ENCODE data around the gene EZH2.

The EZH2 gene

GRCh38 chr7:148856891-148857290 is 27.2 kb downstream of the EZH2 start:
- peaks cover 0 to 100% (median 99%) of the 10 kb centered on the region in 11 experiments; a peak in 19 of 22 replicates for H4K20me1 ChIP-seq
- H3K4me2 ChIP-seq, result peak overlapping the region in 5 of 11 experiments; percentile 3 to 46 (median 27); a peak in 9 of 22 replicates
- no peak overlapping the region for H3K9ac ChIP-seq
- H3K4me3 ChIP-seq, result no peak overlapping the region
- no peak overlapping the region for H3K27ac ChIP-seq
- H3K27me3 ChIP-seq, result no peaks in the 10 kb centered on the region
- no peak for TF ChIP-seq Cebpa-rat (IDR thresholded peaks at IDR 0.05)
- peaks cover 0 to 5% (median 0%) of the 10 kb centered on the region in 11 experiments; a peak in 1 of 22 replicates for H3K9me3 ChIP-seq (replicated peaks in 1 of 11)
- H3K4me1 ChIP-seq, result peaks cover 18 to 44% (median 27%) of the 10 kb centered on the region in 10 experiments; a peak in 19 of 20 replicates
- H3K36me3 ChIP-seq, result peaks cover 0 to 18% (median 10%) of the 10 kb centered on the region in 11 experiments; a peak in 5 of 22 replicates

GRCh38 chr7:148856578-148856881 is 27.6 kb downstream of the EZH2 start:
- Histone ChIP-seq H3K4me3 (no peak overlapping the region), H3K4me1 (peaks cover 18 to 40% (median 27%) of the 10 kb centered on the region in 10 experiments; a peak in 19 of 20 replicates), H3K27ac (no peak overlapping the region), H3K9ac (no peak overlapping the region), H3K27me3 (no peaks in the 10 kb centered on the region), H3K36me3 (peaks cover 0 to 18% (median 10%) of the 10 kb centered on the region in 11 experiments; a peak in 5 of 22 replicates), H3K9me3 (replicated peaks in 1 of 11) (peaks cover 0 to 5% (median 0%) of the 10 kb centered on the region in 11 experiments; a peak in 1 of 22 replicates), H4K20me1 (peaks cover 0 to 100% (median 99%) of the 10 kb centered on the region in 11 experiments; a peak in 19 of 22 replicates), H3K4me2 (peak overlapping the region in 5 of 11 experiments; percentile 3 to 46 (median 34); a peak in 8 of 22 replicates)
- TF ChIP-seq Cebpa-rat (IDR thresholded peaks at IDR 0.05), result no peak

GRCh38 chr7:148854983-148855382 is 29.1 kb downstream of the EZH2 start:
- peaks cover 0 to 18% (median 10%) of the 10 kb centered on the region in 11 experiments; a peak in 5 of 22 replicates for H3K36me3 ChIP-seq
- H3K4me1 ChIP-seq, result peaks cover 8 to 33% (median 17%) of the 10 kb centered on the region in 10 experiments; a peak in 17 of 20 replicates
- no peak overlapping the region for H3K4me3 ChIP-seq
- no peak overlapping the region for H3K4me2 ChIP-seq
- H3K9ac ChIP-seq, result no peak overlapping the region
- peaks cover 0 to 100% (median 99%) of the 10 kb centered on the region in 11 experiments; a peak in 18 of 22 replicates for H4K20me1 ChIP-seq
- no peak for TF ChIP-seq Cebpa-rat (IDR thresholded peaks at IDR 0.05)
- no peaks in the 10 kb centered on the region for H3K27me3 ChIP-seq
- peaks cover 0 to 5% (median 0%) of the 10 kb centered on the region in 11 experiments; a peak in 1 of 22 replicates for H3K9me3 ChIP-seq (replicated peaks in 1 of 11)
- no peak overlapping the region for H3K27ac ChIP-seq

DNA sequence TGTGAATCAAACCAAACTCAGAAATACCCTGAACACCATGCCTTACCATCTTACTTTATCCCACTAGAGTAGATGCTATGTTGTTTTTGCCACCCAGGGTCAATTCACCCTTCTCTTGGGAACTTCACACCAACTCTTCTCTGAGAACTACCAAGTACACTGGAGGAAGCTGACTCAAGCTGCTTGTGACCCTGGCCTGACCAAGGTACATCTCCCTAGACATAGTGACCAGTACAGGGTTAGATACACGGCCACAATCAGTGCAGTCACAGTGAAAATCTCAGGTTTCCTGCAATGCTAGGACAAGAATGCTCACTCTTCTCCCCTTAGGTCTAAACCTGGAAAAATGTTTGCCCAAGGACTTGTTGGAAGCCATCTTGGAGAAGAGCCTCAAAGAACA is 31.8 kb downstream of the EZH2 start:
- no peak for TF ChIP-seq Cebpa-rat (IDR thresholded peaks at IDR 0.05)
- H3K27ac ChIP-seq, result no peak overlapping the region
- peaks cover 11 to 45% (median 24%) of the 10 kb centered on the region in 10 experiments; a peak in 18 of 20 replicates for H3K4me1 ChIP-seq
- H3K27me3 ChIP-seq, result no peaks in the 10 kb centered on the region
- 0 out of 22 replicates have a peak overlapping the region, but pooled peaks of 1 of the 11 experiments have one; percentile 7 for H3K4me2 ChIP-seq
- no peak overlapping the region for H3K4me3 ChIP-seq
- peaks cover 0 to 14% (median 10%) of the 10 kb centered on the region in 11 experiments; a peak in 5 of 22 replicates for H3K36me3 ChIP-seq
- no peak overlapping the region for H3K9ac ChIP-seq
- H3K9me3 ChIP-seq (replicated peaks in 1 of 11), result no peaks in the 10 kb centered on the region
- peaks cover 0 to 100% (median 100%) of the 10 kb centered on the region in 11 experiments; a peak in 18 of 22 replicates for H4K20me1 ChIP-seq

DNA sequence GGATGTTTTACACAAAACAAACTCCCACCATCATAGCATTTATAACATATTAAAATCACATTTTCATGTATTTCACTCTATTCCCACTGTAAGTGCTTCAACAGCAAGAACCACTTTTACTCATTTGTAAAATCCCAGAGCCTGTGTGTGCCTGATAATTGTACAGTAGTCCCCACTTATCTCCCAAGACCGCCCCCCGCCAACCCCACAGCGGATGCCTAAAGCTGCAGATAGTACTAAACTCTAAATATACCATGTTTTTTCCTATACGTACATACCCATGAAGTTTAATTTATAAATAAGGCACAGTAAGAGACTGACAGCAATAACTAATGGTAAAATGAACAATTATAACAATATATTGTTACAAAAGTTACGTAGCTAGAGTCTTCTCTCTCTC is 33.5 kb downstream of the EZH2 start:
- no peak overlapping the region for H3K27ac ChIP-seq
- H3K4me3 ChIP-seq, result no peak overlapping the region
- peaks cover 0 to 23% (median 18%) of the 10 kb centered on the region in 11 experiments; a peak in 13 of 22 replicates for H3K36me3 ChIP-seq
- H3K4me1 ChIP-seq, result peaks cover 0 to 52% (median 27%) of the 10 kb centered on the region in 10 experiments; a peak in 14 of 20 replicates
- TF ChIP-seq Cebpa-rat (IDR thresholded peaks at IDR 0.05), result no peak
- H3K9me3 ChIP-seq (replicated peaks in 1 of 11), result no peaks in the 10 kb centered on the region
- no peak overlapping the region for H3K9ac ChIP-seq
- H3K27me3 ChIP-seq, result no peaks in the 10 kb centered on the region
- peaks cover 0 to 100% (median 96%) of the 10 kb centered on the region in 11 experiments; a peak in 18 of 22 replicates for H4K20me1 ChIP-seq
- no peak overlapping the region for H3K4me2 ChIP-seq

DNA sequence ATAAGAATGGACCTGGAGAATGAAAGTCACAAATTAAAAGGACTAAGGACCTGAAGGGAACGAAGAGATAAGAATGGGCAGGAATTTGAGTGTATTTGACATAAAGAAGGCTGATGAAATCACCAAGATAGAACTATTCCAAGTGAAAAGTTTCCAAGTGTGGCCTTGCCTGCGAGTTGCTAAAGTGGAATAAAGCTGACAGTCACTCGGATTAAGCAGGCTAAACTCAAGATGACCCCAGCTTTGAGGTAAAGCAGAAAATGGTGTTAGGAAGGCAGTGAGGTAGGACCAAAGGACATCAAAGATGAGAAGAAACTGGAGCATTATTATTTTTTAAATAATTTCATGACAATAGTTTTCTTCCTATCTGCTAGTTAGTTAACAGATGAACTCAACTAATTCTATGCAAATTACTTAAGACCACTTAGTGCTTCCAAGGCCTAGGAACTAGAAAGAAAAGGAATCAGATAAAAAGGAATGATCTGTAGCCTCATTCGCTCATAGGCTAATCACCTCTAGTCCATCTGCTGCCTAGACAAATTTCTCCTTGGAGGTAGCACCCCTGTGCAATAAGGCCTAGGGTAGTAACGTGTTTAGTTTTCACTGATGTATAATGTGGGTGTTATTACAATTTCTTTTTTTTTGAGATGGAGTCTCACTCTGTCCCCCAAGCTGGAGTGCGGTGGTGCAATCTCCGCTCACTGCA is 34.5 kb downstream of the EZH2 start:
- Histone ChIP-seq H4K20me1 (peaks cover 0 to 99% (median 90%) of the 10 kb centered on the region in 11 experiments; a peak in 18 of 22 replicates), H3K27me3 (no peaks in the 10 kb centered on the region), H3K27ac (no peak overlapping the region), H3K4me3 (no peak overlapping the region), H3K4me1 (peaks cover 0 to 45% (median 27%) of the 10 kb centered on the region in 10 experiments; a peak in 14 of 20 replicates), H3K36me3 (peaks cover 0 to 33% (median 22%) of the 10 kb centered on the region in 11 experiments; a peak in 14 of 22 replicates), H3K4me2 (0 out of 22 replicates have a peak overlapping the region, but pooled peaks of 1 of the 11 experiments have one; percentile 6), H3K9me3 (replicated peaks in 1 of 11) (peaks cover 0 to 7% (median 0%) of the 10 kb centered on the region in 11 experiments; a peak in 4 of 22 replicates), H3K9ac (no peak overlapping the region)
- no peak for TF ChIP-seq Cebpa-rat (IDR thresholded peaks at IDR 0.05)

DNA sequence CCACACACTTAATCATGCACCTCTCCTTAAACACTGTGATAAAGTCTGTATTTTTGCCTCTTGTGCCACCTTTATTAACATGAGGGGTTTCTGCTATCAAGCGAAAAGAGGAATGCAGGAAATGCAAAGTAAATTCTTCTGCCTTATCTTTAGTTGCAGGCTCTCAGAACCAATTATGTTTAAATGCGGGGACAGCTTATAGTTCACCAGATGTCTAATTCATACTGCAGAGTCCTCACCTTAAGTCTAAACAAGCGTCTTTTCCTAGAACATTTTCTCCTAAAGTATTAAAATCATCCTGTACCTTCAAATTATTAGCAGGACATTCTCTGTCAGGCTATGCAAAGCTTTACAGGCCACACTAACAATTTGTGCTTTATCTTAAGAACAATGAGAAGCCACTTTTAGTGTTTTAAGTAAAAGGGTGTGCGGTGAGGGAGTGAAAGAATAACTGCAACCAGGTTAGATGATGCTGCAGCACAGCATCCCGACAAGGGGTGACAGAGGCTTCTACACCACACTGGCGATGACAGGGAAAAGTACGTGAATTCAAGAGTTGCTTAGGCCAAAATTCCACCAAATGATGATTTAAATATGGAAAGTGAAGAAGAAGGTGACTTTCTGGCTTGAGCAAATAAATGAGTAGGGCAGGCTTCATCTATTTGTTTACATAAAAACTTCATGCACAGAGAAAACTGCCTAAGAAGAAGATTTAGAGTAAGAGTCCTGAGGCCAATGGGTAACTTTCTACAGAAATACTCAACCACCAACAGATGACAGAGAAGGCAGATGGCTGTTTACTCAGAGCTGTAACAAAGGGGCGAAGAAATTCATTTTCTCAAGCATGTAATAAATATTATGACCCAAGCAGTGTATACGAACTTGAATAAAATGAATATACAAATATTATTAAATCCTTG is 36.0 kb downstream of the EZH2 start:
- Histone ChIP-seq H3K27me3 (no peaks in the 10 kb centered on the region), H3K9ac (no peak overlapping the region), H3K36me3 (peaks cover 0 to 43% (median 31%) of the 10 kb centered on the region in 11 experiments; a peak in 17 of 22 replicates), H4K20me1 (peaks cover 0 to 94% (median 76%) of the 10 kb centered on the region in 11 experiments; a peak in 18 of 22 replicates), H3K4me3 (no peak overlapping the region), H3K4me1 (peaks cover 0 to 41% (median 27%) of the 10 kb centered on the region in 10 experiments; a peak in 14 of 20 replicates), H3K4me2 (peak overlapping the region in 4 of 11 experiments; percentile 1 to 35 (median 10); a peak in 3 of 22 replicates), H3K27ac (no peak overlapping the region), H3K9me3 (replicated peaks in 1 of 11) (peaks cover 0 to 19% (median 8%) of the 10 kb centered on the region in 11 experiments; a peak in 12 of 22 replicates)
- no peak for TF ChIP-seq Cebpa-rat (IDR thresholded peaks at IDR 0.05)

DNA sequence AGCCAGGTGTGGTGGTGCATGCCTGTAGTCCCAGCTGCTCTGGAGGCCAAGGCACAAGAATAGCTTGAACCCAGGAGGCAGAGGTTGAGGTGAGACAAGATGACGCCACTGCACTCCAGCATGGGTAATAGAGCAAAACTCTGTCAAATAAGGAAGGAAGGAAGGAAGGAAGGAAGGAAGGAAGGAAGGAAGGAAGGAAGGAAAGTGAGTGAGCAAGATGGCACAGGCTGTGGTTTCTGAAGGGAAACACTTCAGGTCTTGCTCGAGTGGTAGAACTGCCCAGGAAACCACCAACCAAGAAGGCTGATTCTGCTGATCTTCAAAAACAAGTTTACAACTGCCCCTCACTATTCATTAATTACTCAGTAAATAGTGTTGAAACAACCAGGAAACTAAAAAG is 45.2 kb downstream of the EZH2 start:
- Histone ChIP-seq H3K4me3 (no peak overlapping the region), H3K4me2 (peak overlapping the region; percentile 0 to 77 (median 65); a peak in 14 of 22 replicates), H3K4me1 (peaks cover 13 to 26% (median 21%) of the 10 kb centered on the region in 10 experiments), H3K36me3 (peaks cover 0 to 100% (median 73%) of the 10 kb centered on the region in 11 experiments; a peak in 19 of 22 replicates), H3K9ac (no peak overlapping the region), H4K20me1 (peaks cover 0 to 58% (median 30%) of the 10 kb centered on the region in 11 experiments; a peak in 15 of 22 replicates), H3K27me3 (no peaks in the 10 kb centered on the region), H3K9me3 (replicated peaks in 1 of 11) (peaks cover 0 to 68% (median 41%) of the 10 kb centered on the region in 11 experiments; a peak in 14 of 22 replicates), H3K27ac (peak overlapping the region in 7 of 11 experiments; percentile 10 to 71 (median 53); a peak in 10 of 22 replicates)
- TF ChIP-seq Cebpa-rat (IDR thresholded peaks at IDR 0.05), result peak in 1 of 11 experiments; percentile 67; a peak in 2 of 22 replicates
